GM18867 (cell line): ENCODE measurements around the gene CBFA2T3.

Experiments used
- ATAC-seq: cut with Tn5 transposase; IDR thresholded peaks from one replicate; pipeline ENCODE4 v1.9.1; 2021; ENCODE audit warnings: mild to moderate bottlenecking, moderate library complexity; ENCODE audit not compliant: unreplicated experiment

Gene CBFA2T3

GRCh38 chr16:88844419-88845036 lies 132.5 kb downstream of the CBFA2T3 start:
- no peak for ATAC-seq

- ATAC-seq: no peak
Observed at GRCh38 chr16:88843256-88843655, 133.8 kb downstream of the CBFA2T3 start.

- ATAC-seq: no peak
Observed at GRCh38 chr16:88842806-88843205, 134.2 kb downstream of the CBFA2T3 start.

GRCh38 chr16:88842308-88842756 lies 134.7 kb downstream of the CBFA2T3 start:
- ATAC-seq: no peak

GRCh38 chr16:88841521-88842307 lies 135.3 kb downstream of the CBFA2T3 start:
- ATAC-seq: no peak

- ATAC-seq: no peak
Observed at GRCh38 chr16:88840600-88841215, 136.3 kb downstream of the CBFA2T3 start.

GRCh38 chr16:88839745-88840599 lies 137.0 kb downstream of the CBFA2T3 start:
- no peak for ATAC-seq

GRCh38 chr16:88839026-88839529 lies 137.9 kb downstream of the CBFA2T3 start:
- no peak for ATAC-seq

GRCh38 chr16:88838566-88838965 lies 138.4 kb downstream of the CBFA2T3 start:
- ATAC-seq: no peak

- ATAC-seq: no peak
Observed at GRCh38 chr16:88837806-88838205, 139.2 kb downstream of the CBFA2T3 start.

- no peak for ATAC-seq
Observed at GRCh38 chr16:88836791-88837190, 140.2 kb downstream of the CBFA2T3 start.

- ATAC-seq: no peak
Observed at GRCh38 chr16:88835818-88836217, 141.2 kb downstream of the CBFA2T3 start.

- no peak for ATAC-seq
Observed at GRCh38 chr16:88835383-88835782, 141.6 kb downstream of the CBFA2T3 start.

- no peak for ATAC-seq
Observed at GRCh38 chr16:88834670-88835069, 142.3 kb downstream of the CBFA2T3 start.

GRCh38 chr16:88833086-88833485 lies 143.9 kb downstream of the CBFA2T3 start:
- ATAC-seq: no peak

GRCh38 chr16:88831838-88832237 lies 145.2 kb downstream of the CBFA2T3 start:
- ATAC-seq: no peak

GRCh38 chr16:88830783-88831182 lies 146.2 kb downstream of the CBFA2T3 start:
- no peak for ATAC-seq

GRCh38 chr16:88830258-88830657 lies 146.7 kb downstream of the CBFA2T3 start:
- no peak for ATAC-seq

GRCh38 chr16:88828711-88829110 lies 148.3 kb downstream of the CBFA2T3 start:
- no peak for ATAC-seq

- ATAC-seq: no peak
Observed at GRCh38 chr16:88827727-88828126, 149.3 kb downstream of the CBFA2T3 start.
